Sigmoid colon (tissue), 4 donors: ENCODE results near the gene RSPH10B.
"Not testable (repeated sequence)": the region's sequence is repeated elsewhere in the genome, so short reads cannot be mapped to it uniquely, and the experiment has no call there.

Experiments
- POLR2A ChIP-seq, 2 donors: fragments of 450-650 bp; IDR thresholded peaks; one replicate each; pipeline ENCODE4 v1.6.1; 2016; ENCODE audit warnings: antibody characterized with exemption in 2 of 2, mild to moderate bottlenecking in 2 of 2, moderate library complexity in 2 of 2
- POLR2AphosphoS5 ChIP-seq, 4 donors: sonication (generic); formaldehyde crosslinking; IDR thresholded peaks; one replicate each; pipeline ENCODE4 v1.6.1; 2017; ENCODE audit warnings: antibody characterized with exemption in 4 of 4
- TF ChIP-seq, protein P1 (sequence below), 4 experiments: fragments of 450-650 bp in 3 of 4; fragments of 200-600 bp in 1 of 4; IDR thresholded peaks; one replicate each; pipeline ENCODE4 v1.5.1; 2016 to 2019; ENCODE audit warnings: antibody characterized with exemption in 4 of 4, mild to moderate bottlenecking in 3 of 4, moderate library complexity in 2 of 4

DNA sequence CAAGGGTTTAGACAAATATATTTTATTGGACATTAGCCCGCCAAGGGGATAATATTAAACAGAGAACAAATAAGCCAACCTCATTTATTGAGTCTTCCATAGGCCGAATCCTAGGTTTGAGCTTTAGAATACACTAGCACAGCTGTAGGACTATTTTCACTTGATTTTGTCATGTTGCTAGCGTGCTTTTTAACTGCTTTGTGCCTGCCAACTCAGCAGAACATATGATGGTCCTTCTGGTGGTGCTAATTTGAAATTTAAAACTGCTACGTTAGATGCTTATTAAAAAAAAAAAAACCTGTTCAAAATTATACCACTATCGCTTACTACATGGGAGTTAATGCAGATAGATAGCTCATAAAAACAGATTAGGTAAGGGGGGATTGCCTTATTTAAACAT lies 86.1 kb downstream of the RSPH10B start:
- TF ChIP-seq, protein P1, sequence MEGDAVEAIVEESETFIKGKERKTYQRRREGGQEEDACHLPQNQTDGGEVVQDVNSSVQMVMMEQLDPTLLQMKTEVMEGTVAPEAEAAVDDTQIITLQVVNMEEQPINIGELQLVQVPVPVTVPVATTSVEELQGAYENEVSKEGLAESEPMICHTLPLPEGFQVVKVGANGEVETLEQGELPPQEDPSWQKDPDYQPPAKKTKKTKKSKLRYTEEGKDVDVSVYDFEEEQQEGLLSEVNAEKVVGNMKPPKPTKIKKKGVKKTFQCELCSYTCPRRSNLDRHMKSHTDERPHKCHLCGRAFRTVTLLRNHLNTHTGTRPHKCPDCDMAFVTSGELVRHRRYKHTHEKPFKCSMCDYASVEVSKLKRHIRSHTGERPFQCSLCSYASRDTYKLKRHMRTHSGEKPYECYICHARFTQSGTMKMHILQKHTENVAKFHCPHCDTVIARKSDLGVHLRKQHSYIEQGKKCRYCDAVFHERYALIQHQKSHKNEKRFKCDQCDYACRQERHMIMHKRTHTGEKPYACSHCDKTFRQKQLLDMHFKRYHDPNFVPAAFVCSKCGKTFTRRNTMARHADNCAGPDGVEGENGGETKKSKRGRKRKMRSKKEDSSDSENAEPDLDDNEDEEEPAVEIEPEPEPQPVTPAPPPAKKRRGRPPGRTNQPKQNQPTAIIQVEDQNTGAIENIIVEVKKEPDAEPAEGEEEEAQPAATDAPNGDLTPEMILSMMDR (IDR thresholded peaks at IDR 0.05): not testable (repeated sequence)
- TF ChIP-seq POLR2AphosphoS5, POLR2A (IDR thresholded peaks at IDR 0.05): not testable (repeated sequence)
